Endothelial cell of umbilical vein (primary cell): ENCODE measurements around the gene NSL1. TPM values are rescaled to one million over a fixed set of nuclear protein-coding genes. Genes with fewer than 3 reads are reported as not detected.

Experiments used
- BruUV-seq: library from RNA; stranded (reverse); fragments of 400-500 nt; replicated peaks from 2 replicates; lab custom pipeline; 2021; lab: Mats Ljungman, UMichigan
- CTCF ChIA-PET: fragments of 300-600, 350-600 bp; sonication (Branson Sonifier 250); formaldehyde crosslinking; loops from one replicate; lab custom pipeline; 2021; ENCODE audit warnings: antibody characterized with exemption, inconsistent platforms; lab: Charles Lee
- POLR2A ChIA-PET: fragments of 300-600, 350-600 bp; sonication (Branson Sonifier 250); formaldehyde crosslinking; loops from one replicate; lab custom pipeline; 2021; ENCODE audit warnings: antibody characterized with exemption, inconsistent platforms; lab: Charles Lee
- DNase-seq: peaks from one replicate; pipeline ENCODE4 v3.0.0-alpha.2; 2011; ENCODE audit warnings: low read depth, low spot score
- FAIRE-seq: peaks from 2 replicates; lab custom pipeline; 2011; peaks lifted over from hg19 to GRCh38; lab: Jason Lieb, UNC
- H2AFZ ChIP-seq: 2 replicates; pipeline ENCODE4 v1.6.0; 2012; ENCODE audit warnings: low read depth, low read length, control low read depth, inconsistent platforms
- H3K27ac ChIP-seq: 2 replicates; pipeline ENCODE4 v1.5.1; 2011; ENCODE audit warnings: low read depth, mild to moderate bottlenecking, control low read depth, low read length, moderate library complexity; ENCODE audit not compliant: insufficient read depth
- H3K27me3 ChIP-seq, 2 experiments: 2 replicates each; pipeline versions ENCODE4 v1.6.0 to v1.6.1; 2011; ENCODE audit warnings: low read length in 2 of 2, mixed read lengths in 1 of 2; ENCODE audit not compliant: control insufficient read depth in 2 of 2, insufficient read depth in 2 of 2
- H3K36me3 ChIP-seq, 2 experiments: 2 replicates in 1 of 2; 3 replicates in 1 of 2; pipeline ENCODE4 v1.5.1; 2011; ENCODE audit warnings: low read length in 2 of 2, mild to moderate bottlenecking in 1 of 2, moderate library complexity in 1 of 2; ENCODE audit not compliant: control insufficient read depth in 2 of 2, insufficient read depth in 2 of 2; ENCODE audit errors: extremely low read depth in 1 of 2
- H3K4me1 ChIP-seq: 3 replicates; pipeline ENCODE4 v1.5.1; 2011; ENCODE audit warnings: mild to moderate bottlenecking, low read length; ENCODE audit not compliant: control insufficient read depth, insufficient read depth; ENCODE audit errors: extremely low read depth
- H3K4me2 ChIP-seq: 2 replicates; pipeline ENCODE4 v1.6.1; 2011; ENCODE audit warnings: low read length, control low read depth, mixed read lengths; ENCODE audit not compliant: insufficient read depth
- H3K4me3 ChIP-seq, 3 experiments: fragments of 200-600 bp in 1 of 3; sonication (generic), shearing (Covaris generic) in 1 of 3; replicated peaks in 1 of 3; 2 replicates each; pipeline ENCODE4 v1.5.1; 2011 to 2016; ENCODE audit warnings: control low read depth in 3 of 3, low read length in 3 of 3, mild to moderate bottlenecking in 2 of 3, inconsistent platforms in 1 of 3, low read depth in 1 of 3, moderate library complexity in 1 of 3; ENCODE audit not compliant: insufficient read depth in 1 of 3
- H3K79me2 ChIP-seq: 2 replicates; pipeline ENCODE4 v1.6.0; 2012; ENCODE audit warnings: low read length, inconsistent platforms; ENCODE audit not compliant: control insufficient read depth, insufficient read depth
- H3K9ac ChIP-seq: replicated peaks from 2 replicates; pipeline ENCODE3; 2011; ENCODE audit warnings: low read length, control low read depth; ENCODE audit not compliant: insufficient read depth; ENCODE audit errors: extremely low read depth
- H3K9me1 ChIP-seq: replicated peaks from 3 replicates; pipeline ENCODE4 v1.6.0; 2011; ENCODE audit warnings: mild to moderate bottlenecking, low read length; ENCODE audit not compliant: control insufficient read depth, insufficient read depth; ENCODE audit errors: extremely low read depth
- H3K9me3 ChIP-seq: replicated peaks from 2 replicates; pipeline ENCODE4 v1.5.1; 2012; ENCODE audit warnings: low read length, inconsistent platforms; ENCODE audit not compliant: control insufficient read depth, insufficient read depth
- H4K20me1 ChIP-seq: replicated peaks from 2 replicates; pipeline ENCODE3; 2011; ENCODE audit warnings: mild to moderate bottlenecking, low read length; ENCODE audit not compliant: control insufficient read depth, insufficient read depth; ENCODE audit errors: extremely low read depth
- CTCF ChIP-seq, 2 donors: IDR thresholded peaks; 1 replicate in 1 of 2; 2 replicates in 1 of 2; pipeline ENCODE4 v1.5.1; 2011; ENCODE audit warnings: low read length in 2 of 2, mild to moderate bottlenecking in 2 of 2, moderate library complexity in 2 of 2, control low read depth in 1 of 2, inconsistent platforms in 1 of 2, low read depth in 1 of 2; ENCODE audit not compliant: insufficient read depth in 1 of 2; ENCODE audit errors: extremely low read depth in 1 of 2
- EZH2 ChIP-seq: IDR thresholded peaks from 2 replicates; pipeline ENCODE4 v1.6.1; 2012; ENCODE audit warnings: borderline replicate concordance, low read depth, mild to moderate bottlenecking, moderate library complexity, low read length, inconsistent platforms; ENCODE audit not compliant: severe bottlenecking
- FOS ChIP-seq: IDR thresholded peaks from 2 replicates; pipeline ENCODE4 v1.6.1; 2011; ENCODE audit warnings: mild to moderate bottlenecking, low read length, moderate library complexity, borderline replicate concordance; ENCODE audit not compliant: insufficient read depth
- GATA2 ChIP-seq: IDR thresholded peaks from 2 replicates; pipeline ENCODE4 v1.7.0; 2011; ENCODE audit warnings: low read depth, mild to moderate bottlenecking, moderate library complexity, mixed read lengths, low read length; ENCODE audit not compliant: insufficient read length, insufficient read depth
- JUN ChIP-seq: IDR thresholded peaks from 2 replicates; pipeline ENCODE4 v1.6.1; 2011; ENCODE audit warnings: borderline replicate concordance, low read depth; ENCODE audit not compliant: insufficient read length, insufficient read depth
- MAX ChIP-seq: IDR thresholded peaks from 2 replicates; pipeline ENCODE4 v1.6.1; 2011; ENCODE audit not compliant: insufficient read depth, insufficient read length
- MYC ChIP-seq: IDR thresholded peaks from one replicate; pipeline ENCODE4 v1.6.1; 2011; ENCODE audit warnings: mild to moderate bottlenecking, low read depth, low read length
- POLR2A ChIP-seq: IDR thresholded peaks from 2 replicates; pipeline ENCODE4 v1.6.1; 2012; ENCODE audit warnings: low read depth, mild to moderate bottlenecking, control low read depth, low read length
- POLR2AphosphoS5 ChIP-seq: IDR thresholded peaks from 2 replicates; pipeline ENCODE4 v1.6.1; 2012; ENCODE audit warnings: low read depth, mild to moderate bottlenecking, control low read depth, low read length, moderate library complexity; ENCODE audit not compliant: insufficient read depth
- dilution Hi-C: fragments of 300-500 bp; cut with MboI; formaldehyde crosslinking; loops from one replicate; pipeline ENCODE4 v1.15.0; 2019; ENCODE audit warnings: low sequenced_read_pairs; ENCODE audit not compliant: extremely low pct_ligation_motif_present
- intact Hi-C: fragments of 100-400 bp; cut with micrococcal nuclease; formaldehyde crosslinking; loops from one replicate; pipeline ENCODE4 v1.10.0; 2022
- polyA plus RNA-seq, 4 experiments: library from polyadenylated mRNA; depleted of rRNA in 3 of 4; stranded (reverse) in 3 of 4; unstranded in 1 of 4; fragments of >200 nt; gene quantifications; 2 replicates each; pipeline versions ENCODE4 v1.2.1 to v1.2.3, GENCODE V29; 2011 to 2012; ENCODE audit warnings: missing spikeins in 1 of 4
- total RNA-seq: library from RNA; stranded (reverse); gene quantifications from 2 replicates; pipeline ENCODE4 v1.2.3, GENCODE V29; 2021

NSL1 gene
- total and polyA plus RNA-seq, 2 donors (not counting 3 experiments of a cell fraction or from before 2014, with no cell fraction given) = 15.5 to 30.2 TPM

- Histone ChIP-seq H3K79me2 (no peaks in the 10 kb centered on the region), H2AFZ (no peak overlapping the region), H3K9me3 (no peaks in the 10 kb centered on the region), H3K36me3 (no peaks in the 10 kb centered on the region), H4K20me1 (no peaks in the 10 kb centered on the region), H3K9me1 (no peaks in the 10 kb centered on the region), H3K4me2 (no peak overlapping the region), H3K4me1 (peaks cover 11% of the 10 kb centered on the region), H3K4me3 (no peak overlapping the region), H3K9ac (no peak overlapping the region), H3K27me3 (peaks cover 6 to 21% of the 10 kb centered on the region in 2 experiments), H3K27ac (no peak overlapping the region)
- FAIRE-seq = no peak
- dilution Hi-C loops = no loop called here
- ChIA-PET POLR2A (no interaction called here), CTCF (interaction anchor here (1.5 to 1.6 kb wide), 2 partner anchors 39 to 96 kb away, joined by 3 to 5 read pairs; partner anchors contain the start of gene ATF3)
- TF ChIP-seq GATA2 (no peak), POLR2A (no peak), EZH2 (no peak), POLR2AphosphoS5 (no peak), JUN (no peak), MAX (no peak), FOS (no peak), MYC (no peak), CTCF (IDR thresholded peaks at IDR 0.05; ENCODE audit: extremely low read depth in 1 of 2, insufficient read depth in 1 of 2, low read depth in 1 of 2, low read length in 2 of 2) (no peak)
- no peak for DNase-seq
- no TSS peak for BruUV-seq
- intact Hi-C loops = no loop called here
Observed at GRCh38 chr1:212703991-212704564, 87.5 kb downstream of the NSL1 start.
